ENCODE measurements around the gene MID1. TPM values are rescaled to one million over a fixed set of nuclear protein-coding genes. Genes with fewer than 3 reads are reported as not detected.

The MID1 gene
- total and polyA plus RNA-seq, 9 of the 15 experiments (the other 6 are each of a cell fraction or from before 2014, with no cell fraction given) = 0.07 to 0.54 (median 0.33) TPM

GRCh38 chrX:10420134-10420533 is 200.3 kb downstream of the MID1 start:
- TF ChIP-seq CTCFL (IDR thresholded peaks at IDR 0.05; ENCODE audit: borderline replicate concordance, insufficient read depth, low read depth, low read length, poor library complexity, severe bottlenecking) = no peak
- no peak for TF ChIP-seq ILF3 (IDR thresholded peaks at IDR 0.05; ENCODE audit: borderline replicate concordance)
- TF ChIP-seq CBFB (CRISPR knock-in tag; IDR thresholded peaks at IDR 0.05) = no peak
- TF ChIP-seq, protein P1, sequence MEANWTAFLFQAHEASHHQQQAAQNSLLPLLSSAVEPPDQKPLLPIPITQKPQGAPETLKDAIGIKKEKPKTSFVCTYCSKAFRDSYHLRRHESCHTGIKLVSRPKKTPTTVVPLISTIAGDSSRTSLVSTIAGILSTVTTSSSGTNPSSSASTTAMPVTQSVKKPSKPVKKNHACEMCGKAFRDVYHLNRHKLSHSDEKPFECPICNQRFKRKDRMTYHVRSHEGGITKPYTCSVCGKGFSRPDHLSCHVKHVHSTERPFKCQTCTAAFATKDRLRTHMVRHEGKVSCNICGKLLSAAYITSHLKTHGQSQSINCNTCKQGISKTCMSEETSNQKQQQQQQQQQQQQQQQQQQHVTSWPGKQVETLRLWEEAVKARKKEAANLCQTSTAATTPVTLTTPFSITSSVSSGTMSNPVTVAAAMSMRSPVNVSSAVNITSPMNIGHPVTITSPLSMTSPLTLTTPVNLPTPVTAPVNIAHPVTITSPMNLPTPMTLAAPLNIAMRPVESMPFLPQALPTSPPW (CRISPR knock-in tag; IDR thresholded peaks at IDR 0.05) = no peak
- POLR2A ChIA-PET = interaction anchor here (0.5 kb wide), 1 partner anchor 1929 kb away, joined by 4 read pairs; no protein-coding TSS in a partner anchor
- no TSS peak for BruUV-seq (replicated peaks)
- WGBS (ENCODE audit: insufficient coverage, low coverage, missing lambda C conversion rate) = 0% methylated on average over 6 of the region's 6 CpGs
- FAIRE-seq = no peak
- in situ Hi-C loops (cut with MboI) (no loop called here), intact Hi-C loops (cut with micrococcal nuclease) (no loop called here)
- ATAC-seq = no peak
- Histone ChIP-seq H3K27ac (ENCODE audit: extremely low read depth, low read depth, low read length) (no peak overlapping the region), H3K9ac (ENCODE audit: insufficient read depth in 1 of 2, low read depth in 2 of 2, low read length in 2 of 2) (no peak overlapping the region), H3K4me3 (no peak overlapping the region), H2AFZ (ENCODE audit: low read depth, low read length) (no peak overlapping the region), H3K9me1 (ENCODE audit: control insufficient read depth, insufficient read depth, low read length) (no peaks in the 10 kb centered on the region), H3K79me2 (ENCODE audit: control insufficient read depth, insufficient read depth, low read length) (no peaks in the 10 kb centered on the region), H3K4me2 (ENCODE audit: insufficient read depth, low read length) (no peak overlapping the region), H3K27me3 (ENCODE audit: control insufficient read depth in 2 of 2, insufficient read depth in 2 of 2, low read length in 2 of 2) (no peaks in the 10 kb centered on the region), H3K9me3 (replicated peaks; ENCODE audit: control insufficient read depth, insufficient read depth, low read depth, low read length) (no peaks in the 10 kb centered on the region), H3K36me3 (ENCODE audit: control insufficient read depth, insufficient read depth, low read length) (no peaks in the 10 kb centered on the region), H3K4me1 (replicated peaks in 1 of 2; ENCODE audit: control insufficient read depth in 2 of 2, insufficient read depth in 2 of 2, low read length in 2 of 2) (no peaks in the 10 kb centered on the region), H4K20me1 (replicated peaks; ENCODE audit: control insufficient read depth, insufficient read depth, low read length) (no peaks in the 10 kb centered on the region)
- CTCF ChIA-PET (ENCODE audit: low intra/inter-chr PET ratio) = no interaction called here
- DNase-seq (ENCODE audit: extremely low read depth in 1 of 4, low spot score in 3 of 4) = no peak
